Vagina (tissue), 2 donors: ENCODE measurements around the gene NUP93.

Experiments
- CTCF ChIP-seq, 3 experiments: fragments of 450-650 bp in 2 of 3; fragments of 200-600 bp in 1 of 3; sonication (generic) in 1 of 3; IDR thresholded peaks; one replicate each; pipeline ENCODE4 v1.5.1; 2017 to 2019; ENCODE audit warnings: antibody characterized with exemption in 3 of 3, mild to moderate bottlenecking in 2 of 3, moderate library complexity in 2 of 3
- POLR2A ChIP-seq, 2 donors: fragments of 450-650 bp; IDR thresholded peaks; one replicate each; pipeline ENCODE4 v1.6.1; 2017; ENCODE audit warnings: antibody characterized with exemption in 2 of 2, mild to moderate bottlenecking in 2 of 2, moderate library complexity in 2 of 2

- TF ChIP-seq POLR2A (IDR thresholded peaks at IDR 0.05) (no peak), CTCF (IDR thresholded peaks at IDR 0.05) (no peak)
These were observed 41.2 kb upstream of the NUP93 start for GRCh38 chr16:56688762-56689161.
